Measurements from ENCODE around the gene PGAP1.

- no peak for TF ChIP-seq YY1 (IDR thresholded peaks at IDR 0.05; ENCODE audit: low read depth)
- no peak for TF ChIP-seq CTCF (IDR thresholded peaks at IDR 0.05)
- no peak for TF ChIP-seq RXRA (IDR thresholded peaks at IDR 0.05; ENCODE audit: borderline replicate concordance, low read depth)
- TF ChIP-seq MXI1 (IDR thresholded peaks at IDR 0.05; ENCODE audit: low read depth, low read length), result no peak
- no peak for TF ChIP-seq ELF1 (IDR thresholded peaks at IDR 0.05)
- TF ChIP-seq NRF1 (IDR thresholded peaks at IDR 0.05; ENCODE audit: low read depth, low read length), result no peak
- TF ChIP-seq NFIC (IDR thresholded peaks at IDR 0.05; ENCODE audit: borderline replicate concordance), result no peak
- no peak for TF ChIP-seq TAF1 (IDR thresholded peaks at IDR 0.05; ENCODE audit: borderline replicate concordance, low read depth, low read length)
- no peak for TF ChIP-seq RCOR1 (IDR thresholded peaks at IDR 0.05; ENCODE audit: low read length)
Observed at GRCh38 chr2:196808083-196808665, 118.3 kb downstream of the PGAP1 start.
